Kidney (tissue), 14 donors: ENCODE measurements around the gene LOXL1. TPM values are rescaled to one million over a fixed set of nuclear protein-coding genes. Genes with fewer than 3 reads are reported as not detected.
A peak's percentile ranks its signal among the peaks of the same experiment; 100 is the strongest.

Experiments used
- DNase-seq, 5 donors: peaks; one replicate each; pipeline ENCODE4 v3.0.0-alpha.2; 2013 to 2020
- FAIRE-seq: peaks from 2 replicates; lab custom pipeline; 2012; peaks lifted over from hg19 to GRCh38; lab: Jason Lieb, UNC
- H3K27ac ChIP-seq, 2 donors: one replicate each; pipeline ENCODE4 v1.7.0; 2013; ENCODE audit warnings: low read depth in 2 of 2, low read length in 2 of 2, inconsistent platforms in 1 of 2
- H3K27me3 ChIP-seq: one replicate; pipeline ENCODE4 v1.7.1; 2013; ENCODE audit warnings: low read length, inconsistent platforms; ENCODE audit not compliant: control insufficient read depth, insufficient read depth
- H3K36me3 ChIP-seq, 3 donors: one replicate each; pipeline versions ENCODE4 v1.7.0 to v1.7.1; 2013; ENCODE audit warnings: low read length in 3 of 3, control low read depth in 1 of 3, inconsistent platforms in 1 of 3; ENCODE audit not compliant: insufficient read depth in 3 of 3, control insufficient read depth in 2 of 3
- H3K4me1 ChIP-seq, 3 donors: one replicate each; pipeline versions ENCODE4 v1.7.0 to v1.7.1; 2013; ENCODE audit warnings: low read length in 3 of 3, inconsistent platforms in 1 of 3, low read depth in 1 of 3; ENCODE audit not compliant: control insufficient read depth in 2 of 3, insufficient read depth in 2 of 3
- H3K4me3 ChIP-seq, 3 donors: one replicate each; pipeline versions ENCODE4 v1.7.0 to v1.8.1; 2013; ENCODE audit warnings: low read length in 3 of 3, control low read depth in 1 of 3, inconsistent platforms in 1 of 3
- H3K9ac ChIP-seq, 3 donors: one replicate each; pipeline versions ENCODE4 v1.7.0 to v1.7.1; 2013; ENCODE audit warnings: low read length in 3 of 3, control low read depth in 1 of 3, inconsistent platforms in 1 of 3
- H3K9me3 ChIP-seq, 3 donors: one replicate each; pipeline versions ENCODE4 v1.7.0 to v1.7.1; 2013; ENCODE audit warnings: low read length in 3 of 3, control low read depth in 1 of 3, inconsistent platforms in 1 of 3; ENCODE audit not compliant: control insufficient read depth in 2 of 3, insufficient read depth in 1 of 3
- intact Hi-C: fragments of 100-400 bp; cut with DNase I; formaldehyde crosslinking; loops from one replicate; pipeline ENCODE4 v1.11.1; 2022
- polyA plus RNA-seq: library from polyadenylated mRNA; stranded (reverse); fragments of 350-450 nt; fragmentation: Illumina TruSeq; extraction: RNeasy Lipid Tissue Mini Kit (QIAGEN cat#74804); gene quantifications from one replicate; pipeline ENCODE4 v1.2.3, GENCODE V29; 2014; ENCODE audit warnings: low read depth, low replicate concordance; ENCODE audit not compliant: insufficient read depth
- total RNA-seq: library from RNA; stranded (reverse); fragmentation: NEBNext Ultra II Directional; extraction: Animal tissue kit (Norgen Biotek cat#: 25700); gene quantifications from one replicate; pipeline ENCODE4 v1.2.1, GENCODE V29; 2021
- TF ChIP-seq, protein P1 (sequence below): IDR thresholded peaks from 3 replicates; pipeline ENCODE4 v1.5.1; 2012; ENCODE audit warnings: mild to moderate bottlenecking, moderate library complexity, borderline replicate concordance; ENCODE audit not compliant: insufficient read depth; ENCODE audit errors: extremely low read depth
- donor health status: control.
- donor health status: control.
- donor health status: control.
- donor health status: control.
- donor health status: control.
- donor health status: DM: yes; HTN: yes; CAD: no.
- donor health status: Normal renal cell carcinoma (clear cell type).

Gene LOXL1
- total and polyA plus RNA-seq, 2 donors from 2014 or later = 33.2 to 35.1 TPM

- no peaks in the 10 kb centered on the region for H3K27me3 ChIP-seq
- TF ChIP-seq, protein P1, sequence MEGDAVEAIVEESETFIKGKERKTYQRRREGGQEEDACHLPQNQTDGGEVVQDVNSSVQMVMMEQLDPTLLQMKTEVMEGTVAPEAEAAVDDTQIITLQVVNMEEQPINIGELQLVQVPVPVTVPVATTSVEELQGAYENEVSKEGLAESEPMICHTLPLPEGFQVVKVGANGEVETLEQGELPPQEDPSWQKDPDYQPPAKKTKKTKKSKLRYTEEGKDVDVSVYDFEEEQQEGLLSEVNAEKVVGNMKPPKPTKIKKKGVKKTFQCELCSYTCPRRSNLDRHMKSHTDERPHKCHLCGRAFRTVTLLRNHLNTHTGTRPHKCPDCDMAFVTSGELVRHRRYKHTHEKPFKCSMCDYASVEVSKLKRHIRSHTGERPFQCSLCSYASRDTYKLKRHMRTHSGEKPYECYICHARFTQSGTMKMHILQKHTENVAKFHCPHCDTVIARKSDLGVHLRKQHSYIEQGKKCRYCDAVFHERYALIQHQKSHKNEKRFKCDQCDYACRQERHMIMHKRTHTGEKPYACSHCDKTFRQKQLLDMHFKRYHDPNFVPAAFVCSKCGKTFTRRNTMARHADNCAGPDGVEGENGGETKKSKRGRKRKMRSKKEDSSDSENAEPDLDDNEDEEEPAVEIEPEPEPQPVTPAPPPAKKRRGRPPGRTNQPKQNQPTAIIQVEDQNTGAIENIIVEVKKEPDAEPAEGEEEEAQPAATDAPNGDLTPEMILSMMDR = no peak
- no peak overlapping the region for H3K27ac ChIP-seq
- H3K4me1 ChIP-seq = no peaks in the 10 kb centered on the region
- no peak overlapping the region for H3K9ac ChIP-seq
- intact Hi-C loops = no loop called here
- no peaks in the 10 kb centered on the region for H3K9me3 ChIP-seq
- FAIRE-seq (no peak), DNase-seq (no peak)
- H3K36me3 ChIP-seq = no peaks in the 10 kb centered on the region
- no peak overlapping the region for H3K4me3 ChIP-seq
Observed at GRCh38 chr15:73915082-73915481, 11.2 kb upstream of the LOXL1 start.

DNA sequence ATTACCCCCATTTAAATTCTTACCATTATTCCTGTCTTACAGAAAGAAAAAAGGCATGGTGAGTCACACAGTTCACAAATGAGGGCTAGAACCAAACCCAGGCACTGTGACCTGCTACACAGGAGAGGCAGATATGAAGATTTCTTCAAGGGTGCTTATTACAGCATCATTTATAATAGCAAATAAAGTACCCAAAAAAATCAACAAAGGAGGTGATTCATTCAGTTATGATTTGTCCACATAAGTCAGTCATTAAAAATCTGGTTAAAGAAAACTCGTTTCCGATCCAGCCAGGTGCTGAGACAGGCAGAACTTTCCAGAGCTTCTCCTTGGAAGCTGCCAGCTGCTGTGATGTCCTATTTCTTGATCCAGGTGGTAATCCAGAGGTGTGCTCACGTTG is 7.5 kb upstream of the LOXL1 start:
- H3K9me3 ChIP-seq = no peaks in the 10 kb centered on the region
- no peak overlapping the region for H3K4me3 ChIP-seq
- no peak overlapping the region for H3K9ac ChIP-seq
- no peak overlapping the region for H3K27ac ChIP-seq
- H3K4me1 ChIP-seq = peaks cover 0 to 16% (median 10%) of the 10 kb centered on the region in 3 donors
- intact Hi-C loops = no loop called here
- H3K27me3 ChIP-seq = no peaks in the 10 kb centered on the region
- DNase-seq = no peak
- FAIRE-seq = no peak
- TF ChIP-seq, protein P1 = no peak
- H3K36me3 ChIP-seq = no peaks in the 10 kb centered on the region

DNA sequence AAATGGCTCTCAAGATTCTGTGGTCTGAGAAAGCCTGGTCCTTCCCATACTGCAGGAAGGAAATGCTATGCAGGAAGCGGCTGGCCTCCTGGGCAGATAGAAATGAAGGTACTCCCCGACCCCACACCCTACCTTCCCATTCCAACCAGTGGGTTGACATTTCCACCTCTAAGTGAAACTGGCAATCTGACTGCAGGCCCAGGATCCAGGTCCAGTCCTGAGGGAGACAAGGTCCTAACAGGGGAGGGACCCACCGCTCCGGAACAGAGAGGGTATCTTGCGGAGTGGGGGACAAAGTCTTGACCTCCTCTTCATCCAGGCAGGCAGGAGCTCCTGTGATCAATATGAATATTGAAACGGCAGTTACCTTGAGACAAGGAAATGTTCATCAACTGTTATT is 6.6 kb upstream of the LOXL1 start:
- Histone ChIP-seq H3K27me3 (no peaks in the 10 kb centered on the region), H3K4me1 (peaks cover 2 to 24% (median 16%) of the 10 kb centered on the region in 3 donors), H3K4me3 (no peak overlapping the region), H3K27ac (no peak overlapping the region), H3K9ac (no peak overlapping the region), H3K9me3 (no peaks in the 10 kb centered on the region), H3K36me3 (no peaks in the 10 kb centered on the region)
- TF ChIP-seq, protein P1 = no peak
- peak in 1 of 5 donors; percentile 32 for DNase-seq
- no peak for FAIRE-seq
- intact Hi-C loops = no loop called here

GRCh38 chr15:73921254-73921925 is 4.9 kb upstream of the LOXL1 start:
- H3K9ac ChIP-seq = no peak overlapping the region
- no peak for FAIRE-seq
- no peak for DNase-seq
- no peaks in the 10 kb centered on the region for H3K36me3 ChIP-seq
- no peak overlapping the region for H3K4me3 ChIP-seq
- intact Hi-C loops = no loop called here
- no peak overlapping the region for H3K27ac ChIP-seq
- no peaks in the 10 kb centered on the region for H3K9me3 ChIP-seq
- TF ChIP-seq, protein P1 = no peak
- peaks cover 2 to 32% (median 16%) of the 10 kb centered on the region in 3 donors for H3K4me1 ChIP-seq
- H3K27me3 ChIP-seq = no peaks in the 10 kb centered on the region
